GM21619 (cell line): ENCODE measurements around the gene ZNF584.
"Not testable (repeated sequence)": the region's sequence is repeated elsewhere in the genome, so short reads cannot be mapped to it uniquely, and the experiment has no call there.

ENCODE experiments used
- ATAC-seq: cut with Tn5 transposase; IDR thresholded peaks from one replicate; pipeline ENCODE4 v1.9.1; 2021; ENCODE audit not compliant: unreplicated experiment

ZNF584 gene

GRCh38 chr19:58408152-58409009 lies at the start of gene ZNF584:
Gene ZNF584 (plus strand): TSS chr19:58408649. CDS start chr19:58409148, 499 bp downstream.
- peak; percentile 96 for ATAC-seq

- peak; percentile 16 for ATAC-seq
Measured at GRCh38 chr19:58361900-58362271, 46.6 kb upstream of the ZNF584 start.

- ATAC-seq = peak; percentile 83
Measured at GRCh38 chr19:58362272-58362994, 46.0 kb upstream of the ZNF584 start, which contains the start of gene ZNF497. Gene ZNF497 (minus strand): TSS chr19:58362751. CDS start chr19:58357635, 5,116 bp downstream.

- ATAC-seq = no peak
Measured at GRCh38 chr19:58364146-58364545, 44.3 kb upstream of the ZNF584 start.

- no peak for ATAC-seq
Measured at GRCh38 chr19:58366585-58367430, 41.6 kb upstream of the ZNF584 start.

GRCh38 chr19:58367698-58368454 lies 40.6 kb upstream of the ZNF584 start:
- no peak for ATAC-seq

GRCh38 chr19:58368561-58369360 lies 39.7 kb upstream of the ZNF584 start:
- ATAC-seq = no peak

GRCh38 chr19:58372311-58373133 lies 35.9 kb upstream of the ZNF584 start:
- ATAC-seq = no peak

- ATAC-seq = no peak
Measured at GRCh38 chr19:58374200-58374599, 34.2 kb upstream of the ZNF584 start.

- ATAC-seq = not testable (repeated sequence)
Measured at GRCh38 chr19:58376724-58377123, 31.7 kb upstream of the ZNF584 start.

- ATAC-seq = no peak
Measured at GRCh38 chr19:58379246-58379645, 29.2 kb upstream of the ZNF584 start.

- ATAC-seq = peak; percentile 3
Measured at GRCh38 chr19:58380037-58380661, 28.3 kb upstream of the ZNF584 start.

- ATAC-seq = peak; percentile 72
Measured at GRCh38 chr19:58380662-58381459, 27.6 kb upstream of the ZNF584 start, which contains the start of gene ZNF837. Gene ZNF837 (minus strand): TSS chr19:58381030. CDS start chr19:58369332, 11,698 bp downstream.

- no peak for ATAC-seq
Measured at GRCh38 chr19:58381460-58382212, 26.8 kb upstream of the ZNF584 start.

GRCh38 chr19:58382997-58383603 lies 25.3 kb upstream of the ZNF584 start:
- ATAC-seq = no peak

- no peak for ATAC-seq
Measured at GRCh38 chr19:58385313-58385890, 23.0 kb upstream of the ZNF584 start.
